HUES64 (cell line): Measurements from ENCODE around the gene TKT.

Source experiments
- H3K27ac ChIP-seq: 2 replicates; pipeline ENCODE4 v1.7.0; 2013; ENCODE audit warnings: low read depth, low read length, inconsistent platforms
- H3K27me3 ChIP-seq: 2 replicates; pipeline ENCODE4 v1.6.1; 2013; ENCODE audit warnings: mild to moderate bottlenecking, low read length; ENCODE audit not compliant: insufficient read depth
- H3K36me3 ChIP-seq: 2 replicates; pipeline ENCODE4 v1.6.1; 2013; ENCODE audit warnings: mild to moderate bottlenecking, low read length; ENCODE audit not compliant: insufficient read depth
- H3K4me1 ChIP-seq: 2 replicates; pipeline ENCODE4 v1.6.1; 2013; ENCODE audit warnings: mild to moderate bottlenecking, low read length, moderate library complexity; ENCODE audit not compliant: insufficient read depth
- H3K4me3 ChIP-seq: 2 replicates; pipeline ENCODE4 v1.5.1; 2013; ENCODE audit warnings: mild to moderate bottlenecking, low read length, moderate library complexity
- H3K9ac ChIP-seq: 2 replicates; pipeline ENCODE4 v1.6.1; 2013; ENCODE audit warnings: mild to moderate bottlenecking, low read depth, low read length
- H3K9me3 ChIP-seq: 2 replicates; pipeline ENCODE4 v1.6.1; 2013; ENCODE audit warnings: low read depth, low read length; ENCODE audit not compliant: insufficient read depth
- WGBS: fragments of 150-250, 120-280 bp; methylation state at CpG from one replicate; pipeline ENCODE4 v1.1.7; 2013; ENCODE audit warnings: missing lambda C conversion rate; 5-methylcytosine and 5-hydroxymethylcytosine counted together

TKT gene

DNA sequence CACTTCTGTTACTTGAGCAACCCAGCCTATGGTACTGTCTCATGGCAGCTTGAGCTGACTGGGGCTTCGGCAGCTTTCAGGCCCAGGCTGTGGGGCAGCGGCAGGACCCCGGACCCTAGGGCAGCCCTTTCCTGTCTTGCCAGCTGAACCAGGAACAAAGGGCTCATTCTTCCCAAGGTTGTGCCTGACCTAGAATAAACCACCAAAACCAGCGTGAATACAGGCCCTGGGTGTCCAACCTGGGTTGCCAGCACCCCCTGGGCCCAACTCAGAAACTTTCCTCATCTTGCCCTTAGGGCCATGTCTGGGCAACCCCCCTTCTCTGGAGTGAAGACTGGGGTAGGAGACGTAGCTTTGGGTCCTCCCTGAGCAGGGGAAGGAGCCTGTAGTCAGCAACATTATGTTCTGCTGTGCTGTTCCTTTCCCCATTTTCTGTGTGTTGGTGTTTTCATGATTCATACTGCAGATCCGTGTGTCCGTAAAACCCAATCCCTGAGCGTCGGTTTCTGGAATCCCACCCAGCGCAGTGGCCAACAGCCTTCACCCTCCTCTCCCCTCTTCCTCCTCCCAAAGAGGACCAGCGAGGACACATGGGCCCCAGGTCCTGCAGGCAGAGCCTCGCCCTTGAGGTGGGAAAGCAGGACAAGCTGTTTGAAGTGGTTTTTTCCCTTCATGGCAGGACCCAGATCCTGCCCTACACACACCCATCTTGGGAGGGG lies 33.5 kb downstream of the TKT start:
- WGBS = 92% methylated on average over 12 of the region's 12 CpGs

DNA sequence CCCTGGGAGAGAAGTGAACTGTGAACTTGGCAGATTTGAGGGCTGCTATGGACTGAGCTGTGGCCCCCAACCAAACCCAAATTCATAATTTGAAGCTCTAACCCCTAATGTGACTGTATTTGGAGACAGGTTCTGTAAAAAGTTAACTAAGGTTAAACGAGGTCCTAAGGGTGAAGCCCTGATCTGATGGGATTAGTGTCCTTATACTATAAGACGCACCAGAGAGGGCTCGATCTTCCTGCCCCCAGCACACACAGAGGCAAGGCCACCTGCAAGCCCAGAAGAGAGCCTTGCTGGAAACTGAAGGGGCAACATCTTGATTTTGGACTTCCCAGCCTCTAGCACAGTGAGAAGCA lies 34.0 kb downstream of the TKT start:
- no peaks in the 10 kb centered on the region for H3K27me3 ChIP-seq
- 91% methylated on average over 3 of the region's 3 CpGs for WGBS
- H3K27ac ChIP-seq = 0 out of 2 replicates have a peak overlapping the region, but pooled peaks have one; percentile 4
- H3K4me1 ChIP-seq = no peaks in the 10 kb centered on the region
- H3K9me3 ChIP-seq = no peaks in the 10 kb centered on the region
- H3K36me3 ChIP-seq = peaks cover 42% of the 10 kb centered on the region
- H3K4me3 ChIP-seq = no peak overlapping the region
- no peak overlapping the region for H3K9ac ChIP-seq

More for the DNA sequence above, 33.5 kb downstream of the TKT start:
- peaks cover 47% of the 10 kb centered on the region for H3K36me3 ChIP-seq
- H3K9ac ChIP-seq = no peak overlapping the region
- peak overlapping the region; percentile 4; the same call in 1 of the 2 replicates for H3K27ac ChIP-seq
- no peaks in the 10 kb centered on the region for H3K27me3 ChIP-seq
- H3K4me1 ChIP-seq = no peaks in the 10 kb centered on the region
- no peaks in the 10 kb centered on the region for H3K9me3 ChIP-seq
- no peak overlapping the region for H3K4me3 ChIP-seq

DNA sequence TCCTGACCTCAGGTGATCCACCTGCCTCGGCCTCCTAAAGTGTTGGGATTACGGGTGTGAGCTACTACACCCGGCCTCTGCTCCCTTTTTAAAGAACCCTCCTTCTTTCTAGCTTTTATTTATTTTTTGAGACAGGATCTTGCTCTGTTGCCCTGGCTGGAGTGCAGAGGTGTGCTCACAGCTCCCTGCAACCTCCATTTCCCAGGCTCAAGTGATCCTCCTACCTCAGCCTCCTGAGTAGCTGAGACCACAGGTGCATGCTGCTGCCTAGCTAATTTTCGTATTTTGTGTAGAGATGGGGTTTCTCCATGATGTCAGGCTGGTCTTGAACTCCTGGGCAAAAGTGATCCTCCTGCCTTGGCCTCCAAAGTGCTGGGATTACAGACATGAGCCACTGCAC lies 34.5 kb downstream of the TKT start:
- Histone ChIP-seq H3K9me3 (no peaks in the 10 kb centered on the region), H3K4me1 (no peaks in the 10 kb centered on the region), H3K9ac (no peak overlapping the region), H3K27ac (no peak overlapping the region), H3K4me3 (no peak overlapping the region), H3K27me3 (no peaks in the 10 kb centered on the region), H3K36me3 (peaks cover 37% of the 10 kb centered on the region)
- 89% methylated on average over 4 of the region's 4 CpGs for WGBS

DNA sequence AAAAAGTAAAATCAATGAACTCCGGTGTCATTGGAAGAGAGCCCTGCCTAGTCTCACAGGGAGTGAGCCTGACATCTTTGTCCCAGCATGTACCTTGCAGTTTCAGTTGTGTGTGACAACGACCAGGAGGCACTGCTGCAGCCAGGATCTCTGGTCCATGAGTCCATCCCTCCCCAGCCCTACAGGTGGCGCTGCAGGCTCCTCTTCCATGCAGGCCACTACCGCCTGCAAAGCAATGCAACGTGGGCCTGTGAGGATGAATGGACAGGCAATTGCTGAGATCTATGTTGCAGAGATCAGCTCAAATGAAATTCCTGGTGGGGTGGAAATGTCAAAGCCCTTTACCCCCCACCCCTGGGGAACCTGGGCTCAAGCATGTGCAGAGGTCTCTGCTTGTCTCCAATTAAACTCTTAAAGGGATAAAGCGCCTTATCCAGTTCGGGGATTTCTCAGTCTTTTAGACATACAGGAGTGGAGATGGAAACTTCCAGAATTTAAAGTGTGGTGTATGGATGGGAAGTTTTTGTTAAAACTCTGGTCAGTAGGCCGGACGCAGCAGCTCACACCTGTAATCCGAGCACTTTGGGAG lies 35.8 kb downstream of the TKT start:
- Histone ChIP-seq H3K36me3 (peaks cover 23% of the 10 kb centered on the region), H3K4me1 (no peaks in the 10 kb centered on the region), H3K27me3 (no peaks in the 10 kb centered on the region), H3K4me3 (no peak overlapping the region), H3K9me3 (no peaks in the 10 kb centered on the region), H3K9ac (no peak overlapping the region), H3K27ac (no peak overlapping the region)
- 47% methylated on average over 10 of the region's 10 CpGs for WGBS

DNA sequence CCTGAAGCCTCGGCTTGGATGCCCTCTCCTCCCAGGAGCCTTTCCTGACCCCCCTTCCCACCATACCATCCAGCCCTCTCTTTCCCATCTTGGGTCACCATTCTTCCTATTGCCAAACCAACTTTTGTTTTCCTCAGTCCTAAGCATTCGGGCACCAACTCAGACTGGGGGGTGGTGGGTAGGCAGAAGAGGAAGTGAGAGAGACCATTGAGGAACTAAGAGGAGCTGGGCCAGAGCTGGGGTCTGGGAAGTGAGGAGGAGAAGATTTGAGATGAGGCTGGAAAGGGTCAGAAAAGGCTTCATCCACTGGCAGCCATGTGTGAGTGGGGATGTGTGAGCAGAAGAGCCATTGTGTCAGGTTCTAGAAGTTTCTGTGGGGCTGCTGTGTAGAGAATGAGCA lies 37.7 kb downstream of the TKT start:
- H3K9me3 ChIP-seq = no peaks in the 10 kb centered on the region
- H3K4me3 ChIP-seq = no peak overlapping the region
- no peaks in the 10 kb centered on the region for H3K4me1 ChIP-seq
- H3K9ac ChIP-seq = no peak overlapping the region
- H3K27ac ChIP-seq = no peak overlapping the region
- WGBS = 95% methylated on average over 2 of the region's 2 CpGs
- peaks cover 5% of the 10 kb centered on the region for H3K36me3 ChIP-seq
- H3K27me3 ChIP-seq = no peaks in the 10 kb centered on the region

DNA sequence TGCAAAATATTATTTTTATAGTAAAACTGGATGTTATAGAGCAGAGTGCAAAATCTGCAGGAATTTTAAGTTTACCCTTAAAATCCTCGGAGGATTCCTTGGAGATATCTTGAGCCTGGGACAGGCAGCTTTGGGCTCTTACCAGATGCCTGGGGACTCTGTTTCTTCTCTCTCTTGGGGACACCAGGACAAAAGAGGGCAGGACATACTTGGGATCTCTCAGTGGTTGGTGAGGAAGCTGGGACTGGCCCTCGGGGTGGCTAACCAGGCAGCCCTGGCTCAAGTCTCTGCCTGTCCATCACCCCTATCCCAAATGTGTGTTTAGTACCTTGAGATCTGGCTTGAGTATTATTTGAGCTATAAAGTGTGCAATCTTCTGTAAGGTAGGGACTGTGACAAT lies 38.6 kb downstream of the TKT start:
- no peaks in the 10 kb centered on the region for H3K4me1 ChIP-seq
- H3K9ac ChIP-seq = no peak overlapping the region
- H3K27me3 ChIP-seq = no peaks in the 10 kb centered on the region
- H3K4me3 ChIP-seq = no peak overlapping the region
- no peaks in the 10 kb centered on the region for H3K9me3 ChIP-seq
- 96% methylated on average over 1 of the region's 2 CpGs for WGBS
- H3K36me3 ChIP-seq = no peaks in the 10 kb centered on the region
- no peak overlapping the region for H3K27ac ChIP-seq

DNA sequence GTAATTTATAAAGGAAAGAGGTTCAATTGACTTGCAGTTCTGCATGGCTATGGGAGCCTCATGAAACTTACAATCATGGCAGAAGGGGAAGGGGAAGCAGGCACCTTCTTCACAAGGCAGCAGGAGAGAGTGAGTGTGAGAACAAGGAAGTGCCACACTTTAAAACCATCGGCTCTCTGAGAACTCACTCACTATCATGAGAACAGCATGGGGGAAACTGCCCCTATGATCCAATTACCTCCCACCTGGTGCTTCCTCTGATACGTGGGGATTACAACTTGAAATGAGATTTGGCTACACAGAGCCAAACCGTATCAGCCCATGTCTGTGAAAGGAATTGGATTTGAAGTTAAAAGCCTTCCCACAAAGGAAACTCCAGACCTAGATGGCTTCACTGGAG lies 39.1 kb downstream of the TKT start:
- Histone ChIP-seq H3K36me3 (no peaks in the 10 kb centered on the region), H3K4me3 (no peak overlapping the region), H3K27ac (no peak overlapping the region), H3K9ac (no peak overlapping the region), H3K9me3 (no peaks in the 10 kb centered on the region), H3K27me3 (no peaks in the 10 kb centered on the region), H3K4me1 (no peaks in the 10 kb centered on the region)
- 48% methylated on average over 3 of the region's 3 CpGs for WGBS

DNA sequence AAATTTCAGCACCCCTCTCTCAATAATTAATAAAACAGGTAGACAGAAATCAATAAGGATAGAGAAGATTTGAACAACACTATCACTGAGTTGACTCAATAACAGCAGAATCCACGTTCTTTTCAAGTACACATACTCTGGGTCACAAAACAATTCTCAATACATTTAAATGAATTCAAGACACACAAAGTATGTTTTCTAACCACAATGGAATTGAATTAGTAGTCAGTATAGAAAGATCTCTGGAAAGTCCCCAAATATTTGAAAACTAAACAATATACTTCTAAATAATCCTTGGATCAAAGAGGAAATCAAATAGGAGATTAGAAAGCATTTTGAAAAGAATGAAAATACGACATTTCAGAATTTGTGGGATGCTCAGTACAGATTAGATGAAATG lies 40.0 kb downstream of the TKT start:
- H3K9me3 ChIP-seq = no peaks in the 10 kb centered on the region
- no peaks in the 10 kb centered on the region for H3K4me1 ChIP-seq
- no peak overlapping the region for H3K27ac ChIP-seq
- no peaks in the 10 kb centered on the region for H3K27me3 ChIP-seq
- no peak overlapping the region for H3K9ac ChIP-seq
- WGBS = 97% methylated on average over 2 of the region's 2 CpGs
- H3K36me3 ChIP-seq = no peaks in the 10 kb centered on the region
- no peak overlapping the region for H3K4me3 ChIP-seq

DNA sequence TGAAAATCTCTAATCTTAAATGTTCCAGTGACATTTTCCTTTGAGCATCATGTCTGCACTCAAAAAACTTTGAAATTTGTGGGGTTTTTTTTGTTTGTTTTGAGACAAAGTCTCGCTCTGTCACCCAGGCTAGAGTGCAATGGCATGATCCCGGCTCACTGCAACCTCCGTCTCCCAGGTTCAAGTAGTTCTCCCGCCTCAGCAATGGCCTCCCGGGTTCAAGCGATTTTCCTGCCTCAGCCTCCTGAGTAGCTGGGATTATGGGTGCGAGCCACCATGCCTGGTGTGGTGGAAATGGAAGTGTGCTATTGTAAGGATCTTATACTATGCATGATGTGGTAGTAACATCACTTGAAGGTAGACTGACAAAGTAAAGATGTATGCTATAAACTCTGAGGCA lies 42.5 kb downstream of the TKT start:
- WGBS = 94% methylated on average over 7 of the region's 7 CpGs
- no peaks in the 10 kb centered on the region for H3K27me3 ChIP-seq
- no peak overlapping the region for H3K4me3 ChIP-seq
- no peak overlapping the region for H3K9ac ChIP-seq
- H3K9me3 ChIP-seq = peaks cover 9% of the 10 kb centered on the region; the same call in 1 of the 2 replicates
- no peak overlapping the region for H3K27ac ChIP-seq
- no peaks in the 10 kb centered on the region for H3K36me3 ChIP-seq
- no peaks in the 10 kb centered on the region for H3K4me1 ChIP-seq

DNA sequence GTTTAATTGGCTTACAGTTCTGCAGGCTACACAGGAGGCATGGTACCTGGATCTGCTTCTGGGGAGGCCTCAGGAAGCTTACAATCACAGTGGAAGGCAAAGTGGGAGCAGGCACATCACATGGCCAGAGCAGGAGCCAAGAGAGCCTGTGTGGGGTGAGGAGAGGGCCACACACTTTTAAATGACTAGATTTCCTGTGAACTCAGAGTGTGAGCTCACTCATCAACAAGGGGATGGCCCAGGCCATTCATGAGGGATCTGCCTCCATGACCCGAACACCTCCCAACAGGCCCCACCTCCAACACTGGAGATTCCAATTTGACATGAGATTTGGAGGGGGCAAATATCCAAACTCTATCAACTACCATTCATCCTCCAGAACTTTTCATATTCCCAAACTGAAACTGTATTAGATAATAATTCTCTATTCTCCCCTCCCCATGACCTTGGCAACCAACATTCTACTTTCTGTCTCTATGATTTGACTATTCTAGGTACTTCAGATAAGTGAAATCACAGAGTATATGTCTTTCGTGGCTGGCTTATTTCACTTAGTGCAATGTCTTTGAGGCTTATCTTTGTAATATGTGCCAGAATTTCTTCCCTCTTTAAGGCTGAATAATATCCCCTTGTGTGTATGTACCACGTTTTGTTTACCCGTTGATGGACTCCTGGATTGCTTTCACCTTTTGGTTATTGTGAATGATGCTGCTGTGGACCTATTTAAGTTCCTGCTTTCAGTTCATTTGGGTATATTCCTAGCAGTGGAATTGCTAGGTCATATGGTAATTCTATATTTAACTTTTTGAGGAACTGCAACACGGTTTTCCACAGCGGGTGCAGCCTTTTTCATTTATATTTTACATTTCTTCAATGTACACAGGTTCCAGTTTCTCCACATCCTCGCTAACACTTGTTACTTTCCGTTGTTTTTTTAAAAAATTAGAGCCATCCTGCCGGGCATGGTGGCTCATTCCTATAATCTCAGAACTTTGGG lies 43.8 kb downstream of the TKT start:
- Histone ChIP-seq H3K36me3 (no peaks in the 10 kb centered on the region), H3K27ac (no peak overlapping the region), H3K9ac (no peak overlapping the region), H3K4me3 (no peak overlapping the region), H3K9me3 (peaks cover 9% of the 10 kb centered on the region; the same call in 1 of the 2 replicates), H3K4me1 (no peaks in the 10 kb centered on the region), H3K27me3 (no peaks in the 10 kb centered on the region)
- WGBS = 89% methylated on average over 9 of the region's 9 CpGs
